Activated CD8-positive, alpha-beta T cell treated with anti-CD3 and anti-CD28 coated beads for 36 hours (primary cell): Measurements from ENCODE around the gene NME3. TPM values are rescaled to one million over a fixed set of nuclear protein-coding genes. Genes with fewer than 3 reads are reported as not detected.

Experiments used
- ATAC-seq: fragments of 200-7000 bp; cut with Tn5 transposase; one replicate; pipeline ENCODE4 v1.10.0; 2021; ENCODE audit warnings: mild to moderate bottlenecking, moderate library complexity
- CTCF ChIA-PET: fragments of 350-600 bp; sonication (Branson Sonifier 250); formaldehyde crosslinking; loops from one replicate; lab custom pipeline; 2021; ENCODE audit warnings: antibody characterized with exemption; lab: Charles Lee
- POLR2A ChIA-PET: fragments of 350-600 bp; sonication (Branson Sonifier 250); formaldehyde crosslinking; loops from one replicate; lab custom pipeline; 2021; ENCODE audit warnings: antibody characterized with exemption; lab: Charles Lee
- DNase-seq: peaks from one replicate; pipeline ENCODE4 v3.0.0-alpha.2; 2020
- H3K27ac Mint-ChIP-seq: one replicate; pipeline ENCODE4 v1.8.0; 2021; ENCODE audit warnings: mild to moderate bottlenecking, mixed read lengths
- H3K27me3 Mint-ChIP-seq: one replicate; pipeline ENCODE4 v1.8.0; 2021; ENCODE audit warnings: mixed read lengths
- H3K36me3 Mint-ChIP-seq: one replicate; pipeline ENCODE4 v1.8.0; 2021; ENCODE audit warnings: low read depth, mixed read lengths
- H3K4me1 Mint-ChIP-seq: one replicate; pipeline ENCODE4 v1.8.0; 2021; ENCODE audit warnings: low read depth, mixed read lengths
- H3K4me3 Mint-ChIP-seq: one replicate; pipeline ENCODE4 v1.8.0; 2021; ENCODE audit warnings: mild to moderate bottlenecking, moderate library complexity, mixed read lengths
- H3K9me3 Mint-ChIP-seq: one replicate; pipeline ENCODE4 v1.8.0; 2021; ENCODE audit warnings: mixed read lengths
- CTCF ChIP-seq: fragments of 200-600 bp; IDR thresholded peaks from one replicate; pipeline ENCODE4 v1.8.0; 2022; ENCODE audit warnings: antibody characterized with exemption, mild to moderate bottlenecking
- intact Hi-C: fragments of 100-400 bp; cut with micrococcal nuclease; formaldehyde crosslinking; loops from one replicate; pipeline ENCODE4 v1.10.0; 2022
- total RNA-seq, 2 experiments: library from RNA; stranded (reverse); gene quantifications; one replicate each; pipeline ENCODE4 v1.2.3, GENCODE V29; 2021

The NME3 gene
- total RNA-seq, 2 experiments from 2014 or later = 37.8 to 39.6 TPM

DNA sequence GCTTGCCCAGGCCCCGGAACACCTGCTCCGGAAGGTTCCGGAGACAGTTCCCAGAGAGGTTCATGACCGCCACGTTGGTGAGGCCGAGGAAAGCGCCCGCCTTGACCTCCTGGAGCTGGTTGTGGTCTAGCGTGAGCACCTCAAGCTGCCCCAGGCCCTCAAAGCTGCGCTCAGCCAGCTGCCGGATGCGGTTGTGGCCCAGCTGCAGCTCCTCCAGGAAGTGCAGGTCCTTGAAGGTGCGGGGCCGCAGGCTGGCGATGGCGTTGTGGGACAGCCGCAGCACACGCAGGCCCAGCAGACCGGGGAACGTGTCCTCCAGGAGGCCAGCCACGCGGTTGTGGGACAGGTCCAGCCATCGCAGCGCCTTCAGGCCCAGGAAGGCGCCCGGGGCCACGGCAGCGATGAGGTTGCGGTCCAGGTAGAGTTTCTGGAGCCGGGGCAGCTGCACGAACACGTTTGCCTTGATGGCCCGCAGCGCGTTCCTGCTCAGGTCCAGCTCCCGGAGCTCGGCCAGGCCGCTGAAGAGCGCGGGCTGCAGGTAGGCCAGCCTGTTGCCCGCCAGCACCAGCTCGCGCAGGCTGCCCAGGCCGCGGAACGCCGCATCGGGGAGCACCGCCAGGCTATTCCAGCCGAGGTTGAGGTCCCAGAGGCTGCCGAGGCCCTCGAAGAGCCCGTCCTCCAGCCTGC lies 20.1 kb upstream of the NME3 start:
- intact Hi-C loops = no loop called here
- Mint-ChIP-seq H3K27me3 (no peaks in the 10 kb centered on the region), H3K36me3 (peaks cover 5% of the 10 kb centered on the region), H3K4me1 (no peaks in the 10 kb centered on the region), H3K9me3 (no peaks in the 10 kb centered on the region), H3K27ac (no peak overlapping the region), H3K4me3 (no peak overlapping the region)
- ChIA-PET POLR2A (interaction anchor here (0.9 to 1.5 kb wide), 2 partner anchors 18 to 20 kb away, joined by 3 to 4 read pairs; no protein-coding TSS in a partner anchor), CTCF (no interaction called here)
- TF ChIP-seq CTCF = no peak
- ATAC-seq (no peak), DNase-seq (no peak)

DNA sequence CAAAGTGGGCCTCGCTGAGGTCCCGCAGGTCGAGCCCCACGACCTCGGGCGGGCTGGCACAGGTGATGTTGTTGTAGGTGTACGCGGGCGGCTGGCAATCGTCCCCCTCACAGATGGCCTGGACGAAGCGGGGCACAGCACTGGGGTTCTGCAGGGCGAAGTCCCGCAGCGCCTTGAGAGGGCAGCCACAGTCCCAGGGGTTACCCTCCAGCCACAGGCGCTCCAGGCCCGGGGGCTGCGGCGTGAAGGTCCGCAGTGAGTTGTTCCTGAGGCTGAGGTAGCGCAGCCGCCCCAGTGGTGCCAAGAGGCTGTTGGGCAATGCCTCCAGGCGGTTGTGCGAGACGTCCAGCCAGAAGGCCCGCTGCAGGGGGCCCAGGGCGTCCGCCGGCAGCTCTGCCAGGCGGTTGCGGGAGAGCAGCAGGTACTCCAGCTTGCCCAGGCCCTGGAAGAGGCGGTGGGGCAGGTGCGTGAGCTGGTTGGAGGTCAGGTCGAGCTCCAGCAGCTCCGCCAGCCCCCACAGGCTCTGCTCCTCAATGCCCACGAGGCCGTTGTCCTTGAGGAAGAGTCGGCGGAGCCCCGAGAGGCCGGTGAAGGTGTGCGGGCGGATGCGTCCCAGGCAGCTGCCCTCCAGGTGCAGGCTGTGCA lies 19.4 kb upstream of the NME3 start:
- no peak overlapping the region for H3K27ac Mint-ChIP-seq
- POLR2A ChIA-PET = interaction anchor here (0.9 to 1.5 kb wide), 2 partner anchors 17 to 20 kb away, joined by 3 to 4 read pairs; no protein-coding TSS in a partner anchor
- ATAC-seq (no peak), DNase-seq (no peak)
- TF ChIP-seq CTCF = no peak
- H3K36me3 Mint-ChIP-seq = peaks cover 5% of the 10 kb centered on the region
- intact Hi-C loops = no loop called here
- peaks cover under 1% of the 10 kb centered on the region for H3K4me1 Mint-ChIP-seq
- H3K27me3 Mint-ChIP-seq = no peaks in the 10 kb centered on the region
- CTCF ChIA-PET = no interaction called here
- no peaks in the 10 kb centered on the region for H3K9me3 Mint-ChIP-seq
- H3K4me3 Mint-ChIP-seq = no peak overlapping the region

DNA sequence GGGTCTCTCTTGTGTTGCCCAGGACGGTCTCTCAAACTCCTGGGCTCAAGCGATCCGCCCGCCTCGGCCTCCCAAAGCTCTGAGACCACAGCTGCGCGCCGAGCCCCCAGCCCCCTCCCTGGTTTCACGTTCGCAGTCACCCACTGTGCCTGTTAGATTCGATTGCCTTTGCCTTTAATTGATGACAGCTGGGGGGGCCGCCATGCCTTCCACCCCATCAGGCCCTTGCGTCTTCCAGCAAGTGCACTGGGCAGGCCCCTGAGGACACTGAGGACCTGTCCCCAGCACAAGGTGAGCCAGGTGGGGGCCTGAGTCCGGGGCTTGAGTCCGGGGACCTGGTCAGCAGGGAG lies 18.9 kb upstream of the NME3 start:
- no peak for DNase-seq
- no peak overlapping the region for H3K27ac Mint-ChIP-seq

DNA sequence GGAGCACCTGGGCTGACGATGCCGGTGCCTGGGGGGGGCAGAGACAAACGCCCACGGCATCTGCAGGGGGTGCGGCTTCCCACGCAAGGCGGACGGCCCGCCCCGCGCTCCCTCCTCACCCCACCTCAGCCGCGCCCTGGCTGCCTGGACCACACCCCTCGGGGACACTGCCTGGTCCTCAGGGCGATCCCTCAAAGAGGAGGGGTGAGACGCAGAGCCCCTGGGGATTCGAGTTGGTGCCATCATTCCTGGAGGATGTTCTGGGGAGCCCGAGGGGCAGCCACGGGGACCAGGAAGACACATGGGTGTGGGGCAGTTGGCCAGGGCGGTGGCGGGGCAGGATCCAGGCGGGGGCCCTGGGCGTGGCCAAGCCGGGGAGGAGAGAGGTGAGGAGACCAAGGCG lies 18.3 kb upstream of the NME3 start:
- Mint-ChIP-seq H3K27me3 (no peaks in the 10 kb centered on the region), H3K4me3 (no peak overlapping the region), H3K9me3 (no peaks in the 10 kb centered on the region), H3K4me1 (peaks cover 7% of the 10 kb centered on the region), H3K27ac (no peak overlapping the region), H3K36me3 (peaks cover 7% of the 10 kb centered on the region)
- no peak for DNase-seq
- ChIA-PET CTCF (no interaction called here), POLR2A (interaction anchor here (1.0 to 1.5 kb wide), 2 partner anchors 16 to 17 kb away, joined by 3 to 4 read pairs; no protein-coding TSS in a partner anchor)
- intact Hi-C loops = no loop called here
- ATAC-seq = no peak
- TF ChIP-seq CTCF = no peak

More for the DNA sequence above, 18.9 kb upstream of the NME3 start:
- H3K27me3 Mint-ChIP-seq = no peaks in the 10 kb centered on the region
- CTCF ChIA-PET = no interaction called here
- POLR2A ChIA-PET = interaction anchor here (0.9 to 1.5 kb wide), 3 partner anchors 16 to 21 kb away, joined by 3 to 4 read pairs (median 3); no protein-coding TSS in a partner anchor
- intact Hi-C loops = no loop called here
- no peak for ATAC-seq
- peaks cover 5% of the 10 kb centered on the region for H3K36me3 Mint-ChIP-seq
- TF ChIP-seq CTCF = no peak
- H3K4me3 Mint-ChIP-seq = no peak overlapping the region
- peaks cover 4% of the 10 kb centered on the region for H3K4me1 Mint-ChIP-seq
- H3K9me3 Mint-ChIP-seq = no peaks in the 10 kb centered on the region

DNA sequence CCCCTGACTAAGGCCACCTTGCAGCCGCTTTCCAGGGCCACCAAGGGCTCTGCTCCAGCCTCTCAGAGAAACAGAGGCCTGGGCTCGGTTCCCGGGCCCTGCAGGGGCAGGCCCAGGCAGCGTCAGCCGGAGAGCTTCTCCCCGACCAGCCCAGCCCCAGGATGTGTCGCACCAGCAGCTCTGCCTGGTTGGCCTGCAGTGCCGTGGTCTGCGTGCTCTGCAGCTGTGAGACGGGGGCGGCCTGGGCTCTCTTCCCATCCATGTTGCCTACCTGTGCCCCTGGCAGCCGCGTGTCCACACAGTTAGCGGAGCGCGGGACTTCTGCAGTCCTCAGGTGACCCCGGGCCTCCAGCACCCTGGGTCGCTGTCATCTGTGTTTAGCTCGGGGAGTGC lies 17.4 kb upstream of the NME3 start:
- Mint-ChIP-seq H3K36me3 (peaks cover 7% of the 10 kb centered on the region), H3K4me3 (no peak overlapping the region), H3K9me3 (no peaks in the 10 kb centered on the region), H3K27ac (no peak overlapping the region), H3K4me1 (peaks cover 12% of the 10 kb centered on the region), H3K27me3 (no peaks in the 10 kb centered on the region)
- POLR2A ChIA-PET = interaction anchor here (1.0 kb wide), 1 partner anchor 38 kb away, joined by 3 read pairs; the partner anchor contains the start of genes FAHD1 and HAGH
- intact Hi-C loops = no loop called here
- DNase-seq (no peak), ATAC-seq (no peak)
- TF ChIP-seq CTCF = no peak
- CTCF ChIA-PET = no interaction called here
